Limb (tissue), 2 donors: ENCODE measurements around the gene ZEB2.
"Not testable (repeated sequence)": the region's sequence is repeated elsewhere in the genome, so short reads cannot be mapped to it uniquely, and the experiment has no call there.

Experiments
- DNase-seq, 2 donors: peaks; one replicate each; pipeline ENCODE4 v3.0.0-alpha.2; 2016; ENCODE audit errors: extremely low spot score in 2 of 2

The ZEB2 gene

GRCh38 chr2:144385381-144385780 lies 134.5 kb downstream of the ZEB2 start:
- no peak for DNase-seq

GRCh38 chr2:144383571-144384100 lies 136.3 kb downstream of the ZEB2 start:
- no peak for DNase-seq

- no peak for DNase-seq
Measured at GRCh38 chr2:144382849-144383248, 137.1 kb downstream of the ZEB2 start.

GRCh38 chr2:144381716-144382115 lies 138.2 kb downstream of the ZEB2 start:
- DNase-seq: no peak

- peak; percentile 64 to 77 for DNase-seq
Measured at GRCh38 chr2:144379851-144380311, 140.0 kb downstream of the ZEB2 start.

- no peak for DNase-seq
Measured at GRCh38 chr2:144378551-144378950, 141.4 kb downstream of the ZEB2 start.

- no peak for DNase-seq
Measured at GRCh38 chr2:144377914-144378313, 142.0 kb downstream of the ZEB2 start.

GRCh38 chr2:144376926-144377325 lies 143.0 kb downstream of the ZEB2 start:
- no peak for DNase-seq

- no peak for DNase-seq
Measured at GRCh38 chr2:144376460-144376859, 143.5 kb downstream of the ZEB2 start.

- DNase-seq: no peak
Measured at GRCh38 chr2:144374163-144374661, 145.7 kb downstream of the ZEB2 start.

- DNase-seq: no peak
Measured at GRCh38 chr2:144372410-144373080, 147.4 kb downstream of the ZEB2 start.

- DNase-seq: no peak
Measured at GRCh38 chr2:144370937-144371584, 148.9 kb downstream of the ZEB2 start.

GRCh38 chr2:144369416-144369815 lies 150.5 kb downstream of the ZEB2 start:
- no peak for DNase-seq

GRCh38 chr2:144366825-144367429 lies 153.0 kb downstream of the ZEB2 start:
- DNase-seq: peak in 1 of 2 donors; percentile 44

- no peak for DNase-seq
Measured at GRCh38 chr2:144364944-144365738, 154.8 kb downstream of the ZEB2 start.

- DNase-seq: not testable (repeated sequence)
Measured at GRCh38 chr2:144364247-144364646, 155.7 kb downstream of the ZEB2 start.

GRCh38 chr2:144362401-144362800 lies 157.5 kb downstream of the ZEB2 start:
- DNase-seq: no peak

GRCh38 chr2:144361742-144362141 lies 158.2 kb downstream of the ZEB2 start:
- DNase-seq: no peak

- DNase-seq: no peak
Measured at GRCh38 chr2:144359684-144360083, 160.2 kb downstream of the ZEB2 start.

GRCh38 chr2:144358979-144359541 lies 160.9 kb downstream of the ZEB2 start:
- no peak for DNase-seq

GRCh38 chr2:144358374-144358964 lies 161.4 kb downstream of the ZEB2 start:
- DNase-seq: no peak
